Endometrial microvascular endothelial cells (primary cell): ENCODE measurements around the gene ANKRD2. TPM values are rescaled to one million over a fixed set of nuclear protein-coding genes. Genes with fewer than 3 reads are reported as not detected.
"Not testable (repeated sequence)": the region's sequence is repeated elsewhere in the genome, so short reads cannot be mapped to it uniquely, and the experiment has no call there.

ENCODE experiments used
- in situ Hi-C: cut with HindIII; loops from 2 replicates; pipeline ENCODE4 v1.10.0; 2017; ENCODE audit warnings: low sequenced_read_pairs, low pct_unique_long_range_greater_than_20kb; ENCODE audit errors: inconsistent ontology term
- total RNA-seq: library from RNA; depleted of rRNA; stranded (reverse); fragments of >200 nt; gene quantifications from one replicate; pipeline ENCODE4 v1.2.3, GENCODE V29; 2015; ENCODE audit errors: inconsistent ontology term

The ANKRD2 gene
- total RNA-seq: 2.5 TPM

GRCh38 chr10:97572214-97572989 is at the start of gene ANKRD2:
ANKRD2 (plus strand) TSS chr10:97572779; CDS start chr10:97572789, 10 bp downstream.
- in situ Hi-C loops: no loop called here

GRCh38 chr10:97522937-97523336 is 49.6 kb upstream of the ANKRD2 start:
- in situ Hi-C loops: no loop called here

GRCh38 chr10:97525086-97525485 is 47.5 kb upstream of the ANKRD2 start:
- in situ Hi-C loops: no loop called here

- in situ Hi-C loops: no loop called here
Measured at GRCh38 chr10:97525683-97526110, 46.9 kb upstream of the ANKRD2 start.

GRCh38 chr10:97528876-97529275 is 43.7 kb upstream of the ANKRD2 start:
- in situ Hi-C loops: not testable (repeated sequence)

- in situ Hi-C loops: no loop called here
Measured at GRCh38 chr10:97529685-97530465, 42.7 kb upstream of the ANKRD2 start.

GRCh38 chr10:97531401-97531986 is 41.1 kb upstream of the ANKRD2 start:
- in situ Hi-C loops: no loop called here

GRCh38 chr10:97532935-97533671 is 39.5 kb upstream of the ANKRD2 start:
- in situ Hi-C loops: no loop called here

- in situ Hi-C loops: no loop called here
Measured at GRCh38 chr10:97533888-97534287, 38.7 kb upstream of the ANKRD2 start.

- in situ Hi-C loops: no loop called here
Measured at GRCh38 chr10:97534746-97535367, 37.7 kb upstream of the ANKRD2 start.

GRCh38 chr10:97537186-97537869 is 35.3 kb upstream of the ANKRD2 start:
- in situ Hi-C loops: no loop called here

GRCh38 chr10:97538411-97538810 is 34.2 kb upstream of the ANKRD2 start:
- in situ Hi-C loops: no loop called here

- in situ Hi-C loops: no loop called here
Measured at GRCh38 chr10:97538839-97539238, 33.7 kb upstream of the ANKRD2 start.

GRCh38 chr10:97539523-97540200 is 32.9 kb upstream of the ANKRD2 start:
- in situ Hi-C loops: no loop called here

- in situ Hi-C loops: no loop called here
Measured at GRCh38 chr10:97540669-97541500, 31.7 kb upstream of the ANKRD2 start.

- in situ Hi-C loops: no loop called here
Measured at GRCh38 chr10:97542169-97543024, 30.2 kb upstream of the ANKRD2 start.
